Retinal pigment epithelial cell (primary cell): ENCODE data around the gene BRMS1L.

Experiments used
- DNase-seq: peaks from one replicate; pipeline ENCODE4 v3.0.0-alpha.2; 2010; ENCODE audit warnings: low read depth
- H3K4me3 ChIP-seq: 2 replicates; pipeline ENCODE4 v1.5.1; 2011; ENCODE audit warnings: mild to moderate bottlenecking, low read length, control low read depth, moderate library complexity
- TF ChIP-seq, protein P1 (sequence below): conservative IDR thresholded peaks from 2 replicates; pipeline ENCODE4 v1.5.1; 2011; ENCODE audit warnings: low read depth, low read length, control low read depth, inconsistent platforms

BRMS1L gene

DNA sequence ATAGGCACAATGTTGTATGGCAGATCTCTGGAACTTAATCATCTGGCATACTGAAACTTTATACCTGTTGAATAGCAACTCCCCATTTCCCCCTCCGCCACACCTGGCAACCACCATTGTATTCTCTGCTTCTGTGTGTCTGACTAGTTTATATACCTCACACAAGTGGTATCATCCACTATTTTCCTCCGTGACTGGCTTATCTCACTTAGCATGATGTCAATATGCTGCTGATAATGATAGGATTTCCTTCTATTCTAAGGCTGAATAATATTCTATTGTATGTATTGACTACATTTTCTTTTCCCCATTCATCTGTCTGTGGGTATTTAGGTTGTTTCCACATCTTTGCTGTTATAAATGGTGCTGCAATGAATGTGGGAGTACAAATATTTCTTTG lies 21.5 kb downstream of the BRMS1L start:
- TF ChIP-seq, protein P1, sequence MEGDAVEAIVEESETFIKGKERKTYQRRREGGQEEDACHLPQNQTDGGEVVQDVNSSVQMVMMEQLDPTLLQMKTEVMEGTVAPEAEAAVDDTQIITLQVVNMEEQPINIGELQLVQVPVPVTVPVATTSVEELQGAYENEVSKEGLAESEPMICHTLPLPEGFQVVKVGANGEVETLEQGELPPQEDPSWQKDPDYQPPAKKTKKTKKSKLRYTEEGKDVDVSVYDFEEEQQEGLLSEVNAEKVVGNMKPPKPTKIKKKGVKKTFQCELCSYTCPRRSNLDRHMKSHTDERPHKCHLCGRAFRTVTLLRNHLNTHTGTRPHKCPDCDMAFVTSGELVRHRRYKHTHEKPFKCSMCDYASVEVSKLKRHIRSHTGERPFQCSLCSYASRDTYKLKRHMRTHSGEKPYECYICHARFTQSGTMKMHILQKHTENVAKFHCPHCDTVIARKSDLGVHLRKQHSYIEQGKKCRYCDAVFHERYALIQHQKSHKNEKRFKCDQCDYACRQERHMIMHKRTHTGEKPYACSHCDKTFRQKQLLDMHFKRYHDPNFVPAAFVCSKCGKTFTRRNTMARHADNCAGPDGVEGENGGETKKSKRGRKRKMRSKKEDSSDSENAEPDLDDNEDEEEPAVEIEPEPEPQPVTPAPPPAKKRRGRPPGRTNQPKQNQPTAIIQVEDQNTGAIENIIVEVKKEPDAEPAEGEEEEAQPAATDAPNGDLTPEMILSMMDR: no peak
- no peak overlapping the region for H3K4me3 ChIP-seq
- no peak for DNase-seq

- TF ChIP-seq, protein P1: no peak
Measured at GRCh38 chr14:35849122-35849521, 23.0 kb downstream of the BRMS1L start.

DNA sequence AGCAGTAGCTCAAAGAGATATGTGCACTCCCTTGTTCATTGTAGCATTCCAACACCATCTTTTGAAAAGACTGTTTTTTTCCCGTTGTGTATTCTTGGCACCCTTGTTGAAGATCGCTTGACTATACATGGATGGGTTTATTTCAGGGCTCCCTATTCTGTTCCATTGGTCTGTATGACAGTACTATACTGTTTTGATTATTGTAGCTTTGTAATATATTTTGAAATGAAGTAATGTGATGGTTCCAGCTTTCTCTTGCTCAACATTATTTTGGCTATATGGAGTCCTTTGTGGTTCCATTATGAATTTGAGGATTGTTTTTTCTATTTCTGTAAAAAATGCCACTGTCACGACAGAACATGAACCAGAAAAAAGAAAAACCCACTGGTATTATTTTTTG lies 25.7 kb downstream of the BRMS1L start:
- TF ChIP-seq, protein P1: no peak
- no peak for DNase-seq
- no peak overlapping the region for H3K4me3 ChIP-seq

More at GRCh38 chr14:35849122-35849521, 23.0 kb downstream of the BRMS1L start:
- no peak for DNase-seq
- no peak overlapping the region for H3K4me3 ChIP-seq

DNA sequence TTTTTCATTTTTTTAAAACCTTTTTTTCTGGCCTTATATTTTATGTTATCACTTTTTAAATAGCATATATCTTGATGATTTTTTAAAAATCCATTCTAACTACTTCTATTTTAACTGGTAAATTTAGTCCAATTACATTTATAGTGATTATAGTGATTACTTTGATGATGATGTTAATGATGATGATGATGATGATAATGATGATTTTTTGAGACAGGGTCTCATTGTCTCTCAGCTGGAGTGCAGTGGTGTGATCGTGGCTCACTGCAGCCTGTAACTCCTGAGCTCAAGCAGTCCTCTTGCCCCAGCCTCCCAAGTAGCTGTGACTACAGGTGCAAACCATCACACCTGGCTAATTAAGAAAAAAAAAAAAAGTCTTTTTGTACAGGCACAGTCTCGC lies 27.1 kb downstream of the BRMS1L start:
- TF ChIP-seq, protein P1: no peak
- H3K4me3 ChIP-seq: no peak overlapping the region
- DNase-seq: no peak

DNA sequence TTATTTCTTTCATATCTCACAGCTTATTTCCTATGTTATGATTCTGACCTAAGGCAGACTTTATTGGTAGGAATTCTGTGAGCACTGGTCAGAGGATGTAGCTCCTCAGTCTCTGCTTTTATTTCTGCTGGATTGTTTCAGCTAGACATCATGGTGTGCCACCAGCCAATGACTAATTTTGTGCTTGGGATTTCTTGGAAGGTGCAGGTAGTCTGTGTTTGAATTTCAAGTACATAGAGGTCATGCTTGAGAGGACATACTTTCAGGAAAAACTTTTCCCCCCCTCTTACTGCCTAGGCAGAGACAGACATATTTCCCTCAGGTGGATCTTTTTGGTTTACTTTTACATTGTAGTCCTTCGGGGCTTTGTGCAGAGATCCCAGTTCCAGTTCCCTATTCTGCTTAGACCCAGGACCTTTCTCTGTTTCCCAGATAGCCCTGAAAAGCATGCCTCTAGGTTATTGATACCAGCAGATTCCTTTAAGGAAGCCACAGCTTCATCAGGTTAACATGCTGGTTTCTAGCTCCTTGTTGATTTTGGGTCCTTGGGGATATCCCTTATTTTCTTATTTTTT lies 28.6 kb downstream of the BRMS1L start:
- TF ChIP-seq, protein P1: no peak
- H3K4me3 ChIP-seq: no peak overlapping the region
- DNase-seq: no peak

GRCh38 chr14:35855876-35856481 lies 29.8 kb downstream of the BRMS1L start:
- DNase-seq: no peak
- H3K4me3 ChIP-seq: no peak overlapping the region
- TF ChIP-seq, protein P1: no peak
